Neural progenitor cell (in vitro differentiated cells): ENCODE results near the gene CACNA1B. TPM values are rescaled to one million over a fixed set of nuclear protein-coding genes. Genes with fewer than 3 reads are reported as not detected.

Source experiments
- DNase-seq: peaks from one replicate; pipeline ENCODE4 v3.0.0-alpha.2; 2016; ENCODE audit warnings: low spot score
- H2AFZ ChIP-seq: fragments of 200-600 bp; sonication (generic); replicated peaks from 2 replicates; pipeline ENCODE4 v1.6.1; 2016; ENCODE audit warnings: antibody characterized with exemption
- H3F3A ChIP-seq: fragments of 200-600 bp; sonication (generic); 2 replicates; pipeline ENCODE4 v1.6.1; 2016; ENCODE audit warnings: antibody characterized with exemption, low read depth
- H3K27ac ChIP-seq: fragments of 200-600 bp; sonication (generic); 2 replicates; pipeline ENCODE4 v1.5.1; 2016; ENCODE audit warnings: mild to moderate bottlenecking
- H3K27me3 ChIP-seq: fragments of 200-600 bp; sonication (generic); 2 replicates; pipeline ENCODE4 v1.6.1; 2016; ENCODE audit warnings: mild to moderate bottlenecking, moderate library complexity
- H3K36me3 ChIP-seq: fragments of 200-600 bp; sonication (generic); 2 replicates; pipeline ENCODE4 v1.5.1; 2016
- H3K4me1 ChIP-seq: fragments of 200-600 bp; sonication (generic); 2 replicates; pipeline ENCODE4 v1.6.1; 2016; ENCODE audit warnings: mixed run types
- H3K4me2 ChIP-seq: fragments of 200-600 bp; sonication (generic); 2 replicates; pipeline ENCODE4 v1.6.1; 2016
- H3K4me3 ChIP-seq: fragments of 200-600 bp; sonication (generic); 2 replicates; pipeline ENCODE4 v1.5.1; 2016
- H3K79me2 ChIP-seq: fragments of 200-600 bp; sonication (generic); 2 replicates; pipeline ENCODE4 v1.6.1; 2016; ENCODE audit warnings: low read depth
- H3K9ac ChIP-seq: fragments of 200-600 bp; sonication (generic); 2 replicates; pipeline ENCODE4 v1.6.1; 2016
- H3K9me3 ChIP-seq: fragments of 200-600 bp; sonication (generic); 2 replicates; pipeline ENCODE4 v1.5.1; 2016; ENCODE audit warnings: low read depth
- H4K20me1 ChIP-seq: fragments of 200-600 bp; sonication (generic); 2 replicates; pipeline ENCODE4 v1.6.1; 2016; ENCODE audit warnings: low read depth
- H3K27ac Mint-ChIP-seq: 3 replicates; pipeline ENCODE4 v1.8.0; 2021; ENCODE audit warnings: mixed read lengths
- H3K27me3 Mint-ChIP-seq: 2 replicates; pipeline ENCODE4 v1.8.0; 2022; ENCODE audit warnings: low read depth, mild to moderate bottlenecking, inconsistent platforms, moderate library complexity, mixed read lengths; ENCODE audit not compliant: insufficient read depth
- H3K36me3 Mint-ChIP-seq: 3 replicates; pipeline ENCODE4 v1.8.0; 2021; ENCODE audit warnings: mixed read lengths
- H3K4me1 Mint-ChIP-seq: 3 replicates; pipeline ENCODE4 v1.8.0; 2021; ENCODE audit warnings: mixed read lengths
- H3K4me3 Mint-ChIP-seq: 3 replicates; pipeline ENCODE4 v1.8.0; 2021; ENCODE audit warnings: mild to moderate bottlenecking, moderate library complexity, mixed read lengths
- H3K9me3 Mint-ChIP-seq: 3 replicates; pipeline ENCODE4 v1.8.0; 2020; ENCODE audit warnings: mixed read lengths
- EZH2 ChIP-seq: fragments of 200-600 bp; sonication (generic); IDR thresholded peaks from 2 replicates; pipeline ENCODE4 v1.6.1; 2017; ENCODE audit warnings: antibody characterized with exemption, mild to moderate bottlenecking, moderate library complexity
- EZH2phosphoT487 ChIP-seq: fragments of 200-600 bp; sonication (generic); IDR thresholded peaks from 2 replicates; pipeline ENCODE4 v1.6.1; 2017; ENCODE audit warnings: antibody characterized with exemption
- total RNA-seq: library from RNA; depleted of rRNA; stranded (reverse); fragments of >200 nt; gene quantifications from 2 replicates; pipeline ENCODE4 v1.2.3, GENCODE V29; 2015; ENCODE audit warnings: low replicate concordance
- TF ChIP-seq, protein P1 (sequence below): fragments of 200-600 bp; sonication (generic); IDR thresholded peaks from 2 replicates; pipeline ENCODE4 v1.5.1; 2017; ENCODE audit warnings: antibody characterized with exemption, mild to moderate bottlenecking

The CACNA1B gene
- total RNA-seq, 1 donor from 2014 or later = 0.30 TPM

DNA sequence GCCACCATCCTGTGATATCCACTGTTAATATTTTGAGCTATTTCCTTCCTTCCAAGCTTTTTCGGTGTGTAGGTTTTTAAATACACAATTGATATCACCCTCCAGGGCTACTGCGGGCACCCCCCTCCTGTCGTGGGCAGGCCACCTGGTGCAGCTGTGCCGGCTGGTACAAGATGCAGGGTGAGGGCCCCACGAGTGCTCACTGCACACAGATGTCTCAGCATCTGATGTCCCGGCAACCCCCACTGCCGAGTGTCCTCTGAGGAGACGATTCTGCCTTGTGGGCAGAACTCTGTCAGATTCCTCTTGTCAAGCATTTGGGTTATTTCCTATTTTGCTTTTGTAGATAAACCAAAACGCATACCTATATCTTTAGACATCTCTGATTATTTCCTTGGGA lies 25.1 kb downstream of the CACNA1B start:
- Mint-ChIP-seq H3K4me3 (no peak overlapping the region), H3K4me1 (peaks cover 5% of the 10 kb centered on the region), H3K27me3 (no peaks in the 10 kb centered on the region), H3K27ac (no peak overlapping the region), H3K36me3 (no peaks in the 10 kb centered on the region), H3K9me3 (peaks cover 3% of the 10 kb centered on the region)
- H3K36me3 ChIP-seq = no peaks in the 10 kb centered on the region
- H3K9me3 ChIP-seq = no peaks in the 10 kb centered on the region
- H3K79me2 ChIP-seq = no peaks in the 10 kb centered on the region
- DNase-seq = no peak
- H3K4me1 ChIP-seq = no peaks in the 10 kb centered on the region
- no peaks in the 10 kb centered on the region for H4K20me1 ChIP-seq
- H3K27ac ChIP-seq = no peak overlapping the region
- H2AFZ ChIP-seq = no peak overlapping the region
- H3K4me3 ChIP-seq = no peak overlapping the region
- no peak overlapping the region for H3K9ac ChIP-seq
- H3K4me2 ChIP-seq = no peak overlapping the region
- H3K27me3 ChIP-seq = no peaks in the 10 kb centered on the region
- TF ChIP-seq EZH2phosphoT487 = no peak
- no peak for TF ChIP-seq EZH2
- no peaks in the 10 kb centered on the region for H3F3A ChIP-seq

DNA sequence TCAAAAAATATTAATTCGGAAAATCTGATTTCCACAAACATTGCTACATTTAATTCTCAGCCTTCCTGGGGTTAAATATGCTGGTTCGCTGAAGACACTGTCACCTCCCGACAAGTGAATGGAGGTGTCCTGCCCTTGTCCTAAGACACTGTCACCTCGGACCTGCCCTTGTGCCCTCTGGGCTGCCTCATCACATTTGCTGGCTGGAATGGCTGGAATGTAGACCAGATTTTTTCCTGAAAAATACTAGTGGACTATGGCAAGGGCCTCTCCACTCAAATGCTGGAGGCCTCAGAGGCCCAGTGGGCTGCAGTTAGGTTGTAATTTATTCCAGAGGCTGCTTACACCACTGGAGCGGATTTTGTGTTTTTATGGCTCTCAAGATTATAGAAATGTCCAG lies 28.2 kb downstream of the CACNA1B start:
- Mint-ChIP-seq H3K27me3 (no peaks in the 10 kb centered on the region), H3K4me3 (no peak overlapping the region)

DNA sequence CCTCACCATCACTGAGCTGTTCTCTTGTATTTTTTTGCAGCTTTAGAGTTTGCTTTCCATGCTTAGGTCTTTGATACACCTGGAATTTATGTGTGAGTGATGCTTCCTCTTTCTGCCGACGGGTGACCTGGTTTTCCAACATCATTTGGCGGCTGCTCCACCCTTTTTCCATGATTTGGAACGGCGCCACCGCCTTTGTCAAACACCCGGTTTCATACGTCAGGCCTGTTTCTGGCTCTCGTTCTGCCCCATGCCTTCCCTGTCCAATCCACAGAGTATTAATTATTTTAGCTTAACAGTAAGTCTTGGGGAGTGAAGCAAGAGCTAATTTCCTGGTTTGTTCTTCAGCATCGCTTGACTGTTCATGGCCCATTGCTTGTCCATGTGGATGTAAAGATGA lies 30.2 kb downstream of the CACNA1B start:
- Histone ChIP-seq H3K36me3 (no peaks in the 10 kb centered on the region), H3F3A (no peaks in the 10 kb centered on the region), H3K4me2 (no peak overlapping the region), H3K9me3 (no peaks in the 10 kb centered on the region), H4K20me1 (no peaks in the 10 kb centered on the region), H3K79me2 (no peaks in the 10 kb centered on the region), H3K4me3 (no peak overlapping the region), H3K4me1 (no peaks in the 10 kb centered on the region), H3K27ac (no peak overlapping the region), H2AFZ (no peak overlapping the region), H3K9ac (no peak overlapping the region), H3K27me3 (no peaks in the 10 kb centered on the region)
- H3K4me1 Mint-ChIP-seq = peaks cover 5% of the 10 kb centered on the region
- no peaks in the 10 kb centered on the region for H3K9me3 Mint-ChIP-seq
- H3K27ac Mint-ChIP-seq = no peak overlapping the region
- H3K4me3 Mint-ChIP-seq = no peak overlapping the region
- DNase-seq = no peak
- H3K36me3 Mint-ChIP-seq = no peaks in the 10 kb centered on the region
- TF ChIP-seq EZH2 = no peak
- TF ChIP-seq EZH2phosphoT487 = no peak
- TF ChIP-seq, protein P1, sequence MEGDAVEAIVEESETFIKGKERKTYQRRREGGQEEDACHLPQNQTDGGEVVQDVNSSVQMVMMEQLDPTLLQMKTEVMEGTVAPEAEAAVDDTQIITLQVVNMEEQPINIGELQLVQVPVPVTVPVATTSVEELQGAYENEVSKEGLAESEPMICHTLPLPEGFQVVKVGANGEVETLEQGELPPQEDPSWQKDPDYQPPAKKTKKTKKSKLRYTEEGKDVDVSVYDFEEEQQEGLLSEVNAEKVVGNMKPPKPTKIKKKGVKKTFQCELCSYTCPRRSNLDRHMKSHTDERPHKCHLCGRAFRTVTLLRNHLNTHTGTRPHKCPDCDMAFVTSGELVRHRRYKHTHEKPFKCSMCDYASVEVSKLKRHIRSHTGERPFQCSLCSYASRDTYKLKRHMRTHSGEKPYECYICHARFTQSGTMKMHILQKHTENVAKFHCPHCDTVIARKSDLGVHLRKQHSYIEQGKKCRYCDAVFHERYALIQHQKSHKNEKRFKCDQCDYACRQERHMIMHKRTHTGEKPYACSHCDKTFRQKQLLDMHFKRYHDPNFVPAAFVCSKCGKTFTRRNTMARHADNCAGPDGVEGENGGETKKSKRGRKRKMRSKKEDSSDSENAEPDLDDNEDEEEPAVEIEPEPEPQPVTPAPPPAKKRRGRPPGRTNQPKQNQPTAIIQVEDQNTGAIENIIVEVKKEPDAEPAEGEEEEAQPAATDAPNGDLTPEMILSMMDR = no peak
- H3K27me3 Mint-ChIP-seq = no peaks in the 10 kb centered on the region

More for the DNA sequence above, 28.2 kb downstream of the CACNA1B start:
- H3K4me2 ChIP-seq = no peak overlapping the region
- no peaks in the 10 kb centered on the region for H3K9me3 ChIP-seq
- no peaks in the 10 kb centered on the region for H3K36me3 ChIP-seq
- H3K79me2 ChIP-seq = no peaks in the 10 kb centered on the region
- no peaks in the 10 kb centered on the region for H4K20me1 ChIP-seq
- H2AFZ ChIP-seq = no peak overlapping the region
- no peak overlapping the region for H3K27ac ChIP-seq
- peaks cover 5% of the 10 kb centered on the region for H3K4me1 Mint-ChIP-seq
- no peaks in the 10 kb centered on the region for H3K27me3 ChIP-seq
- no peak overlapping the region for H3K9ac ChIP-seq
- no peaks in the 10 kb centered on the region for H3F3A ChIP-seq
- H3K27ac Mint-ChIP-seq = peak overlapping the region; percentile 64
- H3K4me1 ChIP-seq = no peaks in the 10 kb centered on the region
- no peak overlapping the region for H3K4me3 ChIP-seq
- no peak for DNase-seq
- peaks cover 3% of the 10 kb centered on the region for H3K9me3 Mint-ChIP-seq
- TF ChIP-seq, protein P1 = no peak
- no peak for TF ChIP-seq EZH2
- TF ChIP-seq EZH2phosphoT487 = no peak
- no peaks in the 10 kb centered on the region for H3K36me3 Mint-ChIP-seq

DNA sequence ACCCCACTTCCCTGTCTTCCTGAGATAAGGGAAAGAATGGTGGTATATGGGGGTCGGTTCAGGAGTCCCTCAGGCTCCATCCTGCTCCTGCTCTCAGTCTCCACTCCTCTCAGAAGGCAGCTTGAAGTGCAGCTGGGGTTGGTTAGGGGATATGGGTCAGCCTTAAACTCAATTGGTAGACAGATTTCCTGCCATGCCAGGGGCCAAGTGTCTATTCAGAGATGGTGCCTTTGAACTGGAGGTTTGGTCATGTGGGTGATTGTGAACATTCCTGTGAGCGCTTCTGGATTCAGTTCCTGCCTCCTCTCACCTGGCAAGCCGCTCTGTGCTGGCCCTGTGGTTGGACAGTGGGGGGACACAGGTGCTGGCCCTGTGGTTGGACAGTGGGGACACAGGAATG lies 35.1 kb downstream of the CACNA1B start:
- H3K9ac ChIP-seq = no peak overlapping the region
- no peak overlapping the region for H2AFZ ChIP-seq
- no peaks in the 10 kb centered on the region for H3K9me3 Mint-ChIP-seq
- H3K4me1 ChIP-seq = no peaks in the 10 kb centered on the region
- no peak overlapping the region for H3K27ac Mint-ChIP-seq
- H3K9me3 ChIP-seq = no peaks in the 10 kb centered on the region
- no peak overlapping the region for H3K4me3 Mint-ChIP-seq
- H3K4me3 ChIP-seq = no peak overlapping the region
- no peaks in the 10 kb centered on the region for H3K27me3 ChIP-seq
- H3K27ac ChIP-seq = no peak overlapping the region
- H3K36me3 Mint-ChIP-seq = peaks cover 5% of the 10 kb centered on the region
- H3K4me2 ChIP-seq = no peak overlapping the region
- no peaks in the 10 kb centered on the region for H3K27me3 Mint-ChIP-seq
- H4K20me1 ChIP-seq = no peaks in the 10 kb centered on the region
- H3K4me1 Mint-ChIP-seq = no peaks in the 10 kb centered on the region
- no peaks in the 10 kb centered on the region for H3K36me3 ChIP-seq
- no peak for DNase-seq
- H3F3A ChIP-seq = no peaks in the 10 kb centered on the region
- TF ChIP-seq EZH2phosphoT487 = no peak
- no peak for TF ChIP-seq EZH2
- TF ChIP-seq, protein P1 = no peak
- no peaks in the 10 kb centered on the region for H3K79me2 ChIP-seq
